Activated T-helper 1 cell treated with Interleukin-2 at 50 U/mL for 16 hours (primary cell): Measurements from ENCODE around the gene PRDM2.
A peak's percentile ranks its signal among the peaks of the same experiment; 100 is the strongest.

ENCODE experiments used
- DNase-seq: peaks from one replicate; pipeline ENCODE4 v3.0.0-alpha.2; 2020; ENCODE audit warnings: low read depth

Gene PRDM2

GRCh38 chr1:13735168-13735930, 35.4 kb downstream of the PRDM2 start:
- DNase-seq = no peak

GRCh38 chr1:13737398-13737797, 37.4 kb downstream of the PRDM2 start:
- no peak for DNase-seq

- no peak for DNase-seq
Measured at GRCh38 chr1:13746342-13746741, 46.4 kb downstream of the PRDM2 start.

GRCh38 chr1:13748610-13749505, 48.9 kb downstream of the PRDM2 start:
- DNase-seq = peak; percentile 95

DNA sequence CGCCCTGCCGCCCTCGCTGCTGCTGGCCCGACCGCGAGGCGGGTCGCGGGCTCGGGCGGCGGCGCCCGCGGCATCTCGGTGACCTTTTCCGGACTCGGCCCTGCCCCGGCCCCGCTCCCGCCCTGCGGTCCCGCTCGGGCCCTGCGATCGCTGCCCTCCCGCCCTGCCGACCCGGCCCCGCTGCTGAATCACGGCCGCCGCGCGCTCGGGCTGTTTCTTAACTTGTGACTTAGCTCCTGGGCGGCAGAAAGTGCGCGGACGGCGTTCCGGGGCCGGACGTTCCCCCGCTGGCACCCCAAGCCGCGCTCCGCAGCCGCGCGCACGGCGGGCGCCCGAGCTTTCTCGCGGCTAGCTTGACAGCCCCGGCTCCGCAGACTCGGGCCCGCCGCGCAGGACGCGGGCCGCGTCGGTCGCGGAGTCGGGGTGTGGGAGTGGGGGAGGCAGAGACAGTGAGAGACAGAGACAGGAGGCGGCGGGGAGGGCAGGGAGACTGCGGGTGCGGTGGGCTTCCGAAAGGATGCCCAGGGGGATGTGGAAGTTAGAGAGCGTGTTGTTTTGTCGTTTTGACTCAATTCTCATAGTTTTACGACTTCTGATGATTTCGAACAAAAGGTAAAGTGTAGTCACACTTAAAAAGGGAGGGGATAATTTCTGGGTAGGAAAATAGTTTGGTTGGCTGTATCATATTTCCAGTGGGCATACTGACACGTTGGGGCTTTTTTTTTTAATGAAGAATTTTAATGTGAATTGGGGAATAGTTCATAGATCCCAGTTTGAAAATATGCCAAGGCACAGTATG, 49.8 kb downstream of the PRDM2 start:
- DNase-seq = no peak

GRCh38 chr1:13751458-13751871, 51.5 kb downstream of the PRDM2 start:
- DNase-seq = no peak

GRCh38 chr1:13751985-13752384, 52.0 kb downstream of the PRDM2 start:
- no peak for DNase-seq

DNA sequence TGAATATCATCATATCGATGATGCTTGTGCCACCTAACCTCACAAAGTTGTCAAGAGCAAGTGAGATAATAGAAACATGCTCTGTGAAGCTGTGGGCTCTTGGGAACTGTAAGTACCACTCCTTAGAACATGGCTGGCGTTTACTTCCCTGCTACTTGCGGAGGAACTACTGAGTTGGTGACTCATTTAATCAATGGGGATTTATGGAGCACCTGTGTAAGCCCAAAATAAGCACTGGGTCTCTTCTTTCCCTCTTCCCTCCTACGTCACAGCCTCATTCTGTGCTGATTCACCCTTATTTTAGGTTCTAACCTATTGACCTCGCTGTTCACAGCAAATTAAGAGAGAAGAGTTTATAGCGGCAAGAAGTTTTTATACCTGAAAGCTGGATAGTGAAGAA, 52.9 kb downstream of the PRDM2 start:
- no peak for DNase-seq

- DNase-seq = no peak
Measured at GRCh38 chr1:13753636-13754402, 53.8 kb downstream of the PRDM2 start.

DNA sequence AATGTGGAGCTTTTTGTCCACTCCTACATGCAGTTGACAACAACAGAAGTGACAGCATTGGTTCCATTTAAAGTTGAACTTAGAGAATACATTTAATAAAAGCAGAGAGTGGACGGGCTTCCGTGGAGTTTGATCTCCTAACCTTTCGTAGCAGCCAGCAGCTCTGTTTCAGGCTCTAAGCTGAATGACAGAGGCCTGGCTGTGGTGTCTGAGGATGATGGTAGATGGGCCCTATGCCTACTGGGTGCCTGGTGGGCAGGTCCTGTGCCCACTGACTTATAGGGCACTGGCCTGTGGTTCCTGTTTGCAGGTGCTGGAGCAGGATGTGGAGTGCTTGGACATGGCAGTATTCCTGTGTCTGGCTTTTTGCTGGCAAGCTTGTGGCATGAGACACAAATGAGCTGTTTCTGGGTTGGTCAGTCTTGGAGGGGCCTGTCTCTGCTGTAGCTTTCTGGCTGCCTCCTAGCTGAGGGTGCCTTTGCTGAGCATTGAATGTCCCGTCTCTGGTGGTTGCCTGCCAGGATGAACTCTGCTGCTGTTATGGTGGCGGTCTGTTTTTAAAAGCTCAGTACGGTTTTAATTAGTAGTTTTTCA, 54.6 kb downstream of the PRDM2 start:
- no peak for DNase-seq

DNA sequence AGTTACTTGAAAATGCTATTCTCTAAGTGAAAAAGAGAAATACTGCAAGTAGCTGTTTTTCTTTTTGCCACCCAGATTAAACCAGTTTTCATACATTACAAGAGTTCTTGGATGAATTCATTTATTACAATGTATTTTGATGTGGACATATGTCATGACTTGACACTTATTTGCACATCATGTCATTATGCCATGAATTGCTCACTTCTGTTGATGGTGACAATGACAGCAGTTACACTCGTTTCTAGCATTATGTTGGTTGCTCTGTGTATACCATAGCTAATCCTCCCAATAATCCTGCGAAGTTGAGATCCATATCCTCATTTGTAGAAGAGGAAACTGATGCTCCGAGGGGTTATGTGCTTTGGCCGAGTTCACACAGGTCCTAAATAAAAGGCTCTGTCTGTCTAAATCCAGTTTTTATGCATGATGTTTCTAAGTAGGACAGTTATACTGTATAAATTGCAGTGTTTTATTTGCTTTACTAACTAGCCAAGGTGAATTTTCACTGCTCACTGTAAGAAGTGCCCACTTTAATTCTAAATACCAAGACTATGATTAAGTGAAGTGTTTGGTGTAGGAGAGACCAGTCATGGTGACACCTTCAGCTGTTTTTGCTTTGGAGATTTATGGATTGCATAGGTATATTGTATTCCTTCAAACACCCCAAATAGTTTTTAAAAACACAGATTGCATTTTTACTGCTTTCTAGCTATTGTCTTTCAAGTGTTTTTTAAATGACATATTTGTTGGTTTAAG, 56.7 kb downstream of the PRDM2 start:
- DNase-seq = no peak

DNA sequence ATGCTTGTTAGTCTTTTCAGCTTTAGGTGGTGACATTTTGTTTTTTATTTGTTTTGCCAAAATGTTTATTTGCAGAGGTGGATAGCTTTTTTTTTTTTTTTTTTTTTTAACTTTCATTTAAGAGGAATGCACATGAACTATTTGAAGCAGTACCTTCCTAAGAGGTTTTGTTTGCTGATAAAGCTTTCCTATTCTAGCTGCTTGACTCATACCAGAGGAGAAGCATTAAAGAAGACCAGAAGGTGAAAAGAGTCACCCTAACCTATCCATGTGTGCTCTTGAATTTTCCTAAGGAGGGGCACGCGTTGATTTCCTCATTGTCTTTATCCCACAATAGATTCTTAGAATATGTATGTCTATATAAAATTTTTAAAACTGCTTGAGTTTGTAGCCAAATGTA, 57.7 kb downstream of the PRDM2 start:
- no peak for DNase-seq

DNA sequence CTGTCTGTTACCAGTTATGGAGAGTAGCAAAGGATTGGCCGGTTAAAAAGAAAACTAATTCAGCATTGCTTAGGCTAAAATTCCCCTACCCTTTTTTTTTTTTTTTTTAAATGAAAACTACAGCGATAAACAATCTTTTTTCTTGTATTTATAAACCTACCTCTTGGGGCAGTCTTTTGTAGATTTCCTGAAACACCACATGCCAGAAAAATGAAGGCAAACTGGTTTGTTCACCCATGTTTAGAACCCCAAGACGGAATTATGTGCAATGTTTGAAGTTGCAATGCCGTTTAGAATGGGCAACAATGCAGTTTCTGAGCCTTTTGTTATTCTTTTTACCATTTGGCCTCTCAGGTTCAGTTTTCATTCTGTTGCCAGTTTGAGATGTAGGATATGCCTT, 59.1 kb downstream of the PRDM2 start:
- DNase-seq = no peak

DNA sequence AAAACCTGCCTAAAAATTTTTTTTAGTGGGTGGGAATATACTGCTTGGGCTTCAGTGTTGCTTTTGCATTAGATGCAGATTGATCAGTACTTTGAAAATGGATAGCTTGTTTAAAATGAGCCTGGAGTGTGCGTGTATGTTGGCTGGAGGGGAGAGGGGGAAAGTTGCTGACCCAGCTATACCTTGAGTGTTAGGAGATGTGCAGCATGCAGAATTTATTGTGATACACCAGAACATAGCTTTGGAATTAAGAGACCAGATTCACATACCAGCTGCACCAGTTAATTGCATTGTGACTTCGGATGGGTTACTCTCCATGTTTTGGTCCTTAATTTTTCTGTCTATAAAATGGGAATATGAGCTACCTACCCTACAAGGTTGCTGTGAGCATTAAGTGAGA, 60.4 kb downstream of the PRDM2 start:
- DNase-seq = no peak

DNA sequence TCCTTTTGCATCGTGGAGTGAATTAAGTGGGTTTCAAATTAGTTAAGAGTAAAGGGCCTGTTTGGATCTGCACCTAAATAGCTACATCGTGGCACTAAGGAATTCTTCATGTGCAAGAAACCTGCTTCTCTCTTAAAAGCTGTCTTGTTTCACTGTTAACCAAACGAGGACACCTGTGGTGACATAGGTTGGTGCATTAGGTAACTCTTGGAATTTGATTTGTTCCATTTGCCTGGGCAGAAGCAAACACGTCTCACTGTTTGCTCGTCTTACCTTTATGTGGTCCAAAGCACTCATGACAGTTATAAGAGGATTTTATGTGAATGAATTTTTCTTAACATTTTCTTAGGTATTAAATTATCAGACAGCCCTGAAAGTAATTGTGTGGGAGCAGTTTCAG, 60.9 kb downstream of the PRDM2 start:
- DNase-seq = no peak

- no peak for DNase-seq
Measured at GRCh38 chr1:13761883-13762282, 61.9 kb downstream of the PRDM2 start.

- no peak for DNase-seq
Measured at GRCh38 chr1:13762642-13763041, 62.7 kb downstream of the PRDM2 start.

GRCh38 chr1:13763222-13763621, 63.2 kb downstream of the PRDM2 start:
- no peak for DNase-seq

GRCh38 chr1:13763991-13764390, 64.0 kb downstream of the PRDM2 start:
- no peak for DNase-seq

- DNase-seq = no peak
Measured at GRCh38 chr1:13764588-13765332, 64.8 kb downstream of the PRDM2 start.
